Suppressor macrophage treated with lipopolysaccharide for 1 hour (primary cell): ENCODE results near the gene CELA2A.
"Not testable (repeated sequence)": the region's sequence is repeated elsewhere in the genome, so short reads cannot be mapped to it uniquely, and the experiment has no call there.

ENCODE experiments used
- DNase-seq, 3 donors: peaks; one replicate each; pipeline ENCODE4 v3.0.0-alpha.2; 2020 to 2022

The CELA2A gene

DNA sequence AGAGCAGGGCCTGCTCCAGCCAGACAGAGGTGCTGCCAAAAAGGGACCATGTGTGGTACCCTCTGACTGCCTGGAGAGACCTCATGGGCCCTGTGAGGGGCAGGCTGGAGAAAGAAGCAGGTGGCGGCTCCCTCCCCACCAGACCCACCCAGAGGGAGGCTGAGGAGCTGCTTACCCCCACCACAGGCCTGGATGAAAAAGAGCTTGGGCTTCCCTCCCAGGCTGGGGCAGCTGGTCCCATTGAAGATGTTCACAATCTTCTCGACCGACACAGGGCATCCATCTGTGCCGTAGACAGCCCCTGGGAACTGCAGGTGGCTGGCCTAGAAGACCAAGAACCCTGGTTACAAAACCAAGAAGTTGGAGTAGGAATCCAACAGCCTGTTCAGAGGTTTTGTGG lies 47.9 kb downstream of the CELA2A start:
- no peak for DNase-seq

GRCh38 chr1:15506831-15507230 lies 50.3 kb downstream of the CELA2A start:
- DNase-seq: no peak

GRCh38 chr1:15507278-15507677 lies 50.7 kb downstream of the CELA2A start:
- no peak for DNase-seq

GRCh38 chr1:15508700-15509487 lies 52.4 kb downstream of the CELA2A start:
- DNase-seq: no peak

DNA sequence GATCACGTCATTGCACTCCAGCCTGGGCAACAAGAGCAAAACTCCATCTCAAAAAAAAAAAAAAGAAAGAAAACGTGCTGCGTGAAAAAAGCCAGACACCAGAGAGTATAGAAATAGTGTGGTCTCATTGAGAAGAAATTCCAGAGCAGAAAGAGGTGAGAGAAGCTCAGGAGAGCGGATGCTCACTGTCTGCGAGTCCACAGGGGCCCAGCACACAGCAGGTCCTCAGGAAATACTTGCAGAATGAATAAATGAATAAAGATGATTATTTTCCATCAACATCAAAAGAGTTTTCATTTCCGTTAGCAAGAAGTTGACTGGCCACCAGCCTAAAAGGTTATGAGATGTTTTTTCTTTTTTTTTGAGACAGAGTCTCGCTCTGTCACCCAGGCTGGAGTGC lies 53.1 kb downstream of the CELA2A start:
- DNase-seq: no peak

- no peak for DNase-seq
Measured at GRCh38 chr1:15510611-15511405, 54.3 kb downstream of the CELA2A start.

GRCh38 chr1:15513192-15513591 lies 56.7 kb downstream of the CELA2A start:
- no peak for DNase-seq

- DNase-seq: no peak
Measured at GRCh38 chr1:15513919-15514318, 57.4 kb downstream of the CELA2A start.

- not testable (repeated sequence) for DNase-seq
Measured at GRCh38 chr1:15514557-15514956, 58.0 kb downstream of the CELA2A start.

GRCh38 chr1:15515022-15515663 lies 58.6 kb downstream of the CELA2A start:
- DNase-seq: peak; percentile 24 to 76 (median 64)

GRCh38 chr1:15519625-15520024 lies 63.1 kb downstream of the CELA2A start:
- no peak for DNase-seq

DNA sequence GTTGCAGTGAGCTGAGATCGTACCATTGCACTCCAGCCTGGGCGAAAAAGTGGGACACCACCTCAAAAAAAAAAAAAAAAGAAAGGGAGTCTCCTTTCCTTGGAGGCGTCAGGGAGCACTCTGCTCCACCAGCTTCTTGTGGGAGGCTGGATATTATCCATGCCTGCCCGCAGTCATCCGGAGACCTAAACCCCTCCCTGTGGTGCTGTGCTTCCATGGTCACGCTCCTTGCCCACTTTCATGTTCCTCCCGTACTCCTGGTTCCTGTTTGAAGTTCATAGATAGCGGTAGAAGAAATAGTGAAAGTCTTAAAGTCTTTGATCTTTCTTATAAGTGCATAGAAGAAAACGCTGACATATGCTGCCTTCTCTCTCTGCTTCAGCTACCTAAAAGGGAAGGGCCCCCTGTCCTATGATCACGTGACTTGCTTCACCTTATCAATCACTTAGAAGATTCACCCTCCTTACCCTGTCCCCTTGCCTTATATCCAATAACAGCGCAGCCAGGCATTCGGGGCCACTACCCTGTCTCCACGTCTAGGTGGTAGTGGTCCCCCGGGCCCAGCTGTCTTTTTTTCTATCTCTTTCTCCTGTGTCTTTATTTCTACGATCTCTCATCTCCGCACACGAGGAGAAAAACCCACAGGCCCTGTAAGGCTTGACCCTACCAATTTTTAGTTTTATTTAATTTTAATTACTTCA lies 64.8 kb downstream of the CELA2A start:
- not testable (repeated sequence) for DNase-seq
